GM23248 (cell line): ENCODE data around the gene PLA2G5. TPM values are rescaled to one million over a fixed set of nuclear protein-coding genes. Genes with fewer than 3 reads are reported as not detected.

Experiments
- DNase-seq: peaks from one replicate; pipeline ENCODE4 v3.0.0-alpha.2; 2015
- H2AFZ ChIP-seq: fragments of 200-600 bp; sonication (generic); 2 replicates; pipeline ENCODE4 v1.6.1; 2016; ENCODE audit warnings: antibody characterized with exemption
- H3F3A ChIP-seq: fragments of 200-600 bp; sonication (generic); 2 replicates; pipeline ENCODE4 v1.6.1; 2016; ENCODE audit warnings: mild to moderate bottlenecking, antibody characterized with exemption, mixed run types; ENCODE audit not compliant: insufficient read depth
- H3K27ac ChIP-seq: fragments of 200-600 bp; sonication (generic); 2 replicates; pipeline ENCODE4 v1.5.1; 2016; ENCODE audit warnings: mild to moderate bottlenecking
- H3K27me3 ChIP-seq: fragments of 200-600 bp; sonication (generic); replicated peaks from 2 replicates; pipeline ENCODE4 v1.6.1; 2016; ENCODE audit warnings: mild to moderate bottlenecking; ENCODE audit not compliant: insufficient read depth
- H3K36me3 ChIP-seq: fragments of 200-600 bp; sonication (generic); 2 replicates; pipeline ENCODE4 v1.6.1; 2016; ENCODE audit warnings: low read depth, mild to moderate bottlenecking
- H3K4me1 ChIP-seq: fragments of 200-600 bp; sonication (generic); 2 replicates; pipeline ENCODE4 v1.6.1; 2016; ENCODE audit warnings: mild to moderate bottlenecking; ENCODE audit not compliant: insufficient read depth
- H3K4me2 ChIP-seq: fragments of 200-600 bp; sonication (generic); one replicate; pipeline ENCODE4 v1.6.1; 2016; ENCODE audit warnings: mild to moderate bottlenecking; ENCODE audit not compliant: unreplicated experiment
- H3K4me3 ChIP-seq: fragments of 200-600 bp; sonication (generic); 2 replicates; pipeline ENCODE4 v1.5.1; 2016; ENCODE audit warnings: mild to moderate bottlenecking
- H3K79me2 ChIP-seq: fragments of 200-600 bp; sonication (generic); 2 replicates; pipeline ENCODE4 v1.6.1; 2016; ENCODE audit warnings: mild to moderate bottlenecking; ENCODE audit not compliant: insufficient read depth
- H3K9ac ChIP-seq: fragments of 200-600 bp; sonication (generic); 2 replicates; pipeline ENCODE4 v1.6.1; 2016; ENCODE audit warnings: mild to moderate bottlenecking
- H3K9me2 ChIP-seq: fragments of 200-600 bp; sonication (generic); 2 replicates; pipeline ENCODE4 v1.6.1; 2016; ENCODE audit warnings: mixed run types, mild to moderate bottlenecking, moderate library complexity; ENCODE audit not compliant: insufficient read depth
- H3K9me3 ChIP-seq: fragments of 200-600 bp; sonication (generic); one replicate; pipeline ENCODE4 v1.6.1; 2017; ENCODE audit warnings: low read depth
- H4K20me1 ChIP-seq: fragments of 200-600 bp; sonication (generic); 2 replicates; pipeline ENCODE4 v1.6.0; 2016; ENCODE audit not compliant: insufficient read depth
- EZH2 ChIP-seq: fragments of 200-600 bp; sonication (generic); IDR thresholded peaks from 2 replicates; pipeline ENCODE4 v1.6.1; 2018; ENCODE audit warnings: antibody characterized with exemption, mild to moderate bottlenecking; ENCODE audit not compliant: insufficient read depth, poor library complexity, severe bottlenecking
- EZH2phosphoT487 ChIP-seq: fragments of 200-600 bp; sonication (generic); IDR thresholded peaks from 2 replicates; pipeline ENCODE4 v1.6.1; 2018; ENCODE audit warnings: antibody characterized with exemption, moderate library complexity, mild to moderate bottlenecking, low read depth; ENCODE audit not compliant: insufficient read depth
- WGBS, 2 experiments: methylation state at CpG; one replicate each; pipeline ENCODE4 v1.1.6; 2015 to 2017; ENCODE audit warnings: low lambda C conversion rate in 2 of 2, low coverage in 1 of 2; ENCODE audit errors: missing lambda C conversion rate in 2 of 2; 5-methylcytosine and 5-hydroxymethylcytosine counted together
- in situ Hi-C: fragments of 300-500 bp; cut with MboI; formaldehyde crosslinking; loops from 2 replicates; pipeline ENCODE4 v1.15.0; 2020
- polyA plus RNA-seq: library from polyadenylated mRNA; unstranded; fragments of >200 nt; fragmentation: Nextera tagmentation; extraction: Ambion mirVana; gene quantifications from 2 replicates; pipeline ENCODE4 v1.2.1, GENCODE V29; 2016
- total RNA-seq: library from RNA; depleted of rRNA; stranded (reverse); fragments of >200 nt; shearing (Covaris generic); gene quantifications from 2 replicates; pipeline ENCODE4 v1.2.3, GENCODE V29; 2014

Gene PLA2G5
- total and polyA plus RNA-seq, 2 experiments from 2014 or later = 0.16 TPM; not detected in 1

DNA sequence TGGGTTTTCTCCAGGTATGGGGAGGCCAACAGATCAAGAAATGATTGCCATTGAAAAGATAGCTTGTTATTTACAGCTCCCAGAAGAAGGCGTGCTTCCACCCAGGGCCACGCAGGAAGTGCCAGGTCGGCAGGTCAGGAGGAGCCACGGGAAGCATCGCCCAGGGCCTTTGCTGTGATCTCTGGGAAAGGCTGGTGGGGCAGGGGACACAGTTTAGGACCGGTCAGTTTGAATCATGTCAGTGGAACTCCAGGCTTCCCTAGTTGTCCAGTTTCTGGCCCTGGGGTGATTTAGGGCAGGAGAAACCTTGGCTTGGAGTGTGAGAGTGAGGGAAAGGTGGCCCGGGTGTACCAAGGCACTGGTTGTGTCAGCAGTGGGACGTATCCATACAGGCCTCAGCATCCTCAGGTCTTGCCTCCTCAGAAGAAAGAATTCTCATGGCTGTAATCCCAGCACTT is 11.4 kb downstream of the PLA2G5 start:
- no peaks in the 10 kb centered on the region for H3K36me3 ChIP-seq
- H3K79me2 ChIP-seq = no peaks in the 10 kb centered on the region
- H3K4me1 ChIP-seq = peaks cover 4% of the 10 kb centered on the region; the same call in 1 of the 2 replicates
- in situ Hi-C loops = no loop called here
- H3F3A ChIP-seq = no peaks in the 10 kb centered on the region
- no peak overlapping the region for H3K27ac ChIP-seq
- H3K9ac ChIP-seq = no peak overlapping the region
- no peaks in the 10 kb centered on the region for H3K9me2 ChIP-seq
- H3K27me3 ChIP-seq = no peaks in the 10 kb centered on the region
- DNase-seq = no peak
- no peak overlapping the region for H3K4me3 ChIP-seq
- 90% methylated on average over 8 of the region's 8 CpGs for WGBS, 2 experiments
- no peaks in the 10 kb centered on the region for H4K20me1 ChIP-seq
- H3K4me2 ChIP-seq = no peak overlapping the region
- no peak for TF ChIP-seq EZH2phosphoT487
- TF ChIP-seq EZH2 = no peak
- H2AFZ ChIP-seq = no peak overlapping the region
- H3K9me3 ChIP-seq = no peaks in the 10 kb centered on the region

DNA sequence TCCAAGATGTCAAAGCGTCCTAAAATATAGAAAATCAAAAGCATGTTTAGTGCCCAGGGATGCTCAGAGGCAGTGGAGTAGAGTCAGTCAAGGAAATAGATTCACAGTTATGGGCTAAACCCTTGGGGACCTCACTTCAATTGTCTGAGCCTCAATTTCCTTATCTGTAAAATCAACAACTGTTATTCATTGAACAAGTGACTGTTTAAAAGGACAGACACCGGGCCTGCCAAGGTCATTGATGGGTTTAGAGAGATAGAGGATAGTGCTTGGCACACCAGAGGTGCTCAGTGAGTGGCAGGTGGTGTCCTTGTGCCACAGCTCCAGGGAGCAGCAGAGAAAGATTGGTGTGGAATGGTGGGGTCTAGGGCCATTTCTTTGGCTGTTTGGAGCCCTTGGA is 12.8 kb downstream of the PLA2G5 start:
- Histone ChIP-seq H3F3A (no peaks in the 10 kb centered on the region), H3K4me1 (no peaks in the 10 kb centered on the region), H3K4me3 (no peak overlapping the region), H3K9ac (no peak overlapping the region), H3K9me2 (no peaks in the 10 kb centered on the region), H3K27ac (no peak overlapping the region), H3K36me3 (no peaks in the 10 kb centered on the region), H4K20me1 (no peaks in the 10 kb centered on the region), H3K27me3 (no peaks in the 10 kb centered on the region), H3K4me2 (no peak overlapping the region), H2AFZ (no peak overlapping the region), H3K79me2 (no peaks in the 10 kb centered on the region), H3K9me3 (no peaks in the 10 kb centered on the region)
- DNase-seq = no peak
- in situ Hi-C loops = no loop called here
- no peak for TF ChIP-seq EZH2phosphoT487
- TF ChIP-seq EZH2 = no peak
- 77 to 87% methylated on average over 2 of the region's 2 CpGs for WGBS, 2 experiments

DNA sequence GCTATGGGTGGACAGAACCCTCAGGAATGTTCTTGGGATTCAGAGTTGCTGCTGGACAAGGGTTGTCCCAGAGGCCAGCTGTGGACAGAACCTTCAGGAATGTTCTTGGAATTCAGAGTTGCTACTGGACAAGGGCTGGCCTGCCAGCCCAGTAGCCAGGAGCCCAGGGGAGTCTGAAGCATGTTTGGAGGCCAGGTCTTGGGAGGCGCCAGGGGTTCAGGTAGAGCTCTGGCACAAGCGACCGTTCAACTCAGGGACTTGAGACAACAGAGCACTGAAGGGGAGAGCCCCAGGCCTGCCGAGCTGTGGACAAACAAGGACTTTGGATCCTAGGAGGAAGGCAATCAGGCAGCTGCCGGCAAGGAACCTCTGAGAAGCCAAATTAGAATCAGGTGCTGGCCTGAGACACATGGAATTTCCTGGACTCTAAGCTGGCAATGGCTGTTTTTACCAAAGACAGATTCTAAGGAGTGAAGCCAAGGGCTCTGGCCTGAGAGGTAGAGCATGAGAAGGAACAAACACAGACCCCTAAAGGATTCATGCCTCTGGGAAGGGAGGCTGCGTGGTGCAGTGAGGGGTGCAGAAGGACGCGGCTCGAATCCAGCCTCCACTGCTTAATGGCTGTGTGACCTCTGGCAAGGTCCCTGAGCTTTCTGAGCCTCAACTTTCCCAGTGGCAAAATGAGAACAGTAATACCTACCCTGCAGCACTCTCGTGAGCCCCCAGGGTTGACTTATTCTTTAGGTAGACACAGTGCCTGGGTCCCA is 13.4 kb downstream of the PLA2G5 start:
- Histone ChIP-seq H3F3A (no peaks in the 10 kb centered on the region), H3K4me1 (no peaks in the 10 kb centered on the region), H3K79me2 (no peaks in the 10 kb centered on the region), H3K27ac (no peak overlapping the region), H3K9me2 (no peaks in the 10 kb centered on the region), H3K9me3 (no peaks in the 10 kb centered on the region), H3K9ac (no peak overlapping the region), H3K4me3 (no peak overlapping the region), H2AFZ (no peak overlapping the region), H3K4me2 (no peak overlapping the region), H3K36me3 (no peaks in the 10 kb centered on the region), H4K20me1 (no peaks in the 10 kb centered on the region), H3K27me3 (no peaks in the 10 kb centered on the region)
- TF ChIP-seq EZH2phosphoT487 (no peak), EZH2 (no peak)
- no peak for DNase-seq
- in situ Hi-C loops = no loop called here
- 69 to 78% methylated on average over 10 of the region's 10 CpGs for WGBS, 2 experiments

DNA sequence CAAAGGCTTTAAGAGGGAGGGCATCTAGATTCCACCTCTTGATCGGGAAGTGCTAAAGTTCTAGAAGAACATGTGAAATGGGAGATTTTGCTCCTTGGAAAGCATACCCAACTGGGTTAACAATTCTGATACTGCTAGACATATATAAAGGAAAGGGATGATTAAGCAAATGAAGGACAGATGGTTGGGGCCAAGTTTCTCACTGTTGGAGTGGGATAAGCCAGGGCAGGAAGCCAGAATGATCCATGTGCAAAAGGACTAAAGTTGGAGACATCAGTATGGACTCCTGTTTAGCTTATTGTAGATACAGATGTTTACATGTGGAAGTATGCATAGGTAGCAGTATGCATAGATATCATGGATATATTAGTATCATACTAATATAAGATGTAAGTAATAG is 16.8 kb downstream of the PLA2G5 start:
- Histone ChIP-seq H3K9me2 (no peaks in the 10 kb centered on the region), H3K9ac (no peak overlapping the region), H3K4me1 (no peaks in the 10 kb centered on the region), H3K27me3 (no peaks in the 10 kb centered on the region), H3K4me3 (no peak overlapping the region), H4K20me1 (no peaks in the 10 kb centered on the region), H2AFZ (no peak overlapping the region), H3K36me3 (no peaks in the 10 kb centered on the region), H3K79me2 (no peaks in the 10 kb centered on the region), H3K27ac (no peak overlapping the region), H3F3A (no peaks in the 10 kb centered on the region), H3K4me2 (no peak overlapping the region), H3K9me3 (no peaks in the 10 kb centered on the region)
- TF ChIP-seq EZH2 = no peak
- TF ChIP-seq EZH2phosphoT487 = no peak
- 91 to 100% methylated on average over 1 of the region's 1 CpG for WGBS, 2 experiments
- in situ Hi-C loops = no loop called here
- no peak for DNase-seq
